Measurements from ENCODE around the gene PML.

The PML gene

GRCh38 chr15:74008901-74009300 is 14.4 kb downstream of the PML start:
- no peak for DNase-seq (ENCODE audit: low read depth in 3 of 3)

GRCh38 chr15:74010929-74011540 is 16.5 kb downstream of the PML start:
- DNase-seq (ENCODE audit: low read depth in 3 of 3): no peak

GRCh38 chr15:74011610-74012009 is 17.1 kb downstream of the PML start:
- no peak for DNase-seq (ENCODE audit: low read depth in 3 of 3)

GRCh38 chr15:74013374-74013894 is 18.9 kb downstream of the PML start:
- DNase-seq (ENCODE audit: low read depth in 3 of 3): no peak

- no peak for DNase-seq (ENCODE audit: low read depth in 3 of 3)
Observed at GRCh38 chr15:74019734-74020133, 25.2 kb downstream of the PML start.

- no peak for DNase-seq (ENCODE audit: low read depth in 3 of 3)
Observed at GRCh38 chr15:74022706-74023470, 28.4 kb downstream of the PML start.

- no peak for DNase-seq (ENCODE audit: low read depth in 3 of 3)
Observed at GRCh38 chr15:74024687-74025086, 30.2 kb downstream of the PML start.

- no peak for DNase-seq (ENCODE audit: low read depth in 3 of 3)
Observed at GRCh38 chr15:74025436-74025835, 30.9 kb downstream of the PML start.

- DNase-seq (ENCODE audit: low read depth in 3 of 3): no peak
Observed at GRCh38 chr15:74027688-74028087, 33.2 kb downstream of the PML start.

GRCh38 chr15:74028646-74029045 is 34.1 kb downstream of the PML start:
- no peak for DNase-seq (ENCODE audit: low read depth in 3 of 3)

GRCh38 chr15:74032046-74032445 is 37.5 kb downstream of the PML start:
- no peak for DNase-seq (ENCODE audit: low read depth in 3 of 3)

GRCh38 chr15:74032606-74033561 is 38.4 kb downstream of the PML start:
- DNase-seq (ENCODE audit: low read depth in 3 of 3): no peak

- DNase-seq (ENCODE audit: low read depth in 3 of 3): no peak
Observed at GRCh38 chr15:74034206-74034755, 39.8 kb downstream of the PML start.

GRCh38 chr15:74035121-74036017 is 40.9 kb downstream of the PML start:
- DNase-seq (ENCODE audit: low read depth in 3 of 3): no peak

GRCh38 chr15:74036271-74037170 is 42.0 kb downstream of the PML start:
- DNase-seq (ENCODE audit: low read depth in 3 of 3): no peak

GRCh38 chr15:74037171-74038117 is 42.9 kb downstream of the PML start:
- DNase-seq (ENCODE audit: low read depth in 3 of 3): no peak

- DNase-seq (ENCODE audit: low read depth in 3 of 3): no peak
Observed at GRCh38 chr15:74038707-74039655, 44.5 kb downstream of the PML start.

GRCh38 chr15:74039656-74040010 is 45.1 kb downstream of the PML start:
- DNase-seq (ENCODE audit: low read depth in 3 of 3): no peak
